A549 (cell line): ENCODE measurements around the gene OGFR. TPM values are rescaled to one million over a fixed set of nuclear protein-coding genes. Genes with fewer than 3 reads are reported as not detected.
A peak's percentile ranks its signal among the peaks of the same experiment; 100 is the strongest.

Experiments used
- ATAC-seq, 2 experiments: fragments of 200-7000 bp in 1 of 2; fragments of >200 bp in 1 of 2; cut with Nextera tagmentation in 1 of 2; cut with Tn5 transposase in 1 of 2; 3 replicates each; pipeline versions ENCODE4 v1.8.0 to v1.9.1; 2018 to 2020; ENCODE audit warnings: mild to moderate bottlenecking in 1 of 2, moderate library complexity in 1 of 2
- CTCF ChIA-PET: fragments of 300-600 bp; sonication (Branson Sonifier 250); formaldehyde crosslinking; extraction: SDS; loops from one replicate; lab custom pipeline; 2021; ENCODE audit warnings: antibody characterized with exemption, inconsistent platforms; lab: Yijun Ruan, JAX
- POLR2A ChIA-PET: fragments of 350-600 bp; formaldehyde crosslinking; extraction: SDS; loops from one replicate; lab custom pipeline; 2021; ENCODE audit warnings: antibody characterized with exemption, inconsistent platforms; lab: Yijun Ruan, JAX
- DNase-seq, 2 experiments: peaks; one replicate each; pipeline versions ENCODE4 v3.0.0 to v3.0.0-alpha.2; 2011 to 2016; ENCODE audit warnings: low read depth in 1 of 2, low spot score in 1 of 2
- FAIRE-seq: peaks from 2 replicates; lab custom pipeline; 2011; peaks lifted over from hg19 to GRCh38; lab: Jason Lieb, UNC
- H3K27ac ChIP-seq, 2 experiments: fragments of >200 bp; sonication (Bioruptor Twin); formaldehyde crosslinking; 3 replicates each; pipeline ENCODE4 v1.5.1; 2016 to 2017
- H3K4me1 ChIP-seq: fragments of >200 bp; sonication (Bioruptor Twin); formaldehyde crosslinking; 3 replicates; pipeline ENCODE4 v1.6.1; 2016
- H3K4me2 ChIP-seq: fragments of >200 bp; sonication (Bioruptor Twin); formaldehyde crosslinking; 3 replicates; pipeline ENCODE4 v1.6.1; 2016
- H3K4me3 ChIP-seq: fragments of >200 bp; sonication (Bioruptor Twin); formaldehyde crosslinking; 3 replicates; pipeline ENCODE4 v1.5.1; 2016
- H3K9me3 ChIP-seq: fragments of >200 bp; sonication (Bioruptor Twin); formaldehyde crosslinking; 3 replicates; pipeline ENCODE4 v1.6.1; 2016
- ATOH8 ChIP-seq: fragments of 250-450 bp; sonication (Bioruptor Pico); IDR thresholded peaks from 2 replicates; pipeline ENCODE4 v1.5.0; 2020; ENCODE audit warnings: low read depth, mild to moderate bottlenecking, moderate library complexity
- BHLHE40 ChIP-seq: IDR thresholded peaks from 2 replicates; pipeline ENCODE4 v1.6.1; 2012; ENCODE audit warnings: low read depth, low read length, inconsistent platforms
- CBX2 ChIP-seq: fragments of 200-600 bp; sonication (generic); IDR thresholded peaks from 2 replicates; pipeline ENCODE4 v1.6.1; 2016; ENCODE audit warnings: low read depth, mild to moderate bottlenecking, borderline replicate concordance
- CBX8 ChIP-seq: fragments of 200-600 bp; sonication (generic); IDR thresholded peaks from 2 replicates; pipeline ENCODE4 v1.6.1; 2016
- CEBPB ChIP-seq, 2 experiments: fragments of >200 bp in 1 of 2; sonication (Bioruptor Twin) in 1 of 2; formaldehyde crosslinking in 1 of 2; IDR thresholded peaks; 2 replicates each; pipeline ENCODE4 v1.6.1; 2012 to 2016
- E2F6 ChIP-seq: IDR thresholded peaks from 2 replicates; pipeline ENCODE4 v1.6.1; 2012; ENCODE audit warnings: low read depth, borderline replicate concordance
- EP300 ChIP-seq, 2 experiments: fragments of >200 bp; sonication (Bioruptor Twin); formaldehyde crosslinking; IDR thresholded peaks; 2 replicates in 1 of 2; 3 replicates in 1 of 2; pipeline ENCODE4 v1.6.1; 2016 to 2017
- ESRRA ChIP-seq: fragments of 150-350 bp; IDR thresholded peaks from 2 replicates; pipeline ENCODE4 v1.6.1; 2014; ENCODE audit warnings: mild to moderate bottlenecking, low read length, borderline replicate concordance
- HDAC2 ChIP-seq: fragments of 200-600 bp; sonication (generic); IDR thresholded peaks from 2 replicates; pipeline ENCODE4 v1.6.1; 2016
- JUN ChIP-seq, 2 experiments: fragments of >200 bp; sonication (Bioruptor Twin); formaldehyde crosslinking; IDR thresholded peaks; 2 replicates in 1 of 2; 3 replicates in 1 of 2; pipeline ENCODE4 v1.6.1; 2016 to 2017
- JUNB ChIP-seq: fragments of >200 bp; sonication (Bioruptor Twin); formaldehyde crosslinking; IDR thresholded peaks from 2 replicates; pipeline ENCODE4 v1.6.1; 2016
- KDM5A ChIP-seq: fragments of 200-600 bp; sonication (generic); IDR thresholded peaks from 2 replicates; pipeline ENCODE4 v1.6.1; 2016; ENCODE audit warnings: antibody characterized with exemption, mild to moderate bottlenecking
- MAZ ChIP-seq: fragments of 150-350 bp; IDR thresholded peaks from 2 replicates; pipeline ENCODE4 v1.6.1; 2014; ENCODE audit warnings: antibody characterized with exemption, low read depth, low read length, borderline replicate concordance
- MYC ChIP-seq: IDR thresholded peaks from 2 replicates; pipeline ENCODE4 v1.6.1; 2012; ENCODE audit warnings: mild to moderate bottlenecking, inconsistent platforms, low read length, improper control_type of control experiment, borderline replicate concordance
- NFE2L2 ChIP-seq: fragments of 150-350 bp; conservative IDR thresholded peaks from 2 replicates; pipeline ENCODE4 v1.6.1; 2014; ENCODE audit warnings: low read length
- PHF8 ChIP-seq: fragments of 200-600 bp; sonication (generic); IDR thresholded peaks from 2 replicates; pipeline ENCODE4 v1.6.1; 2016; ENCODE audit warnings: low read depth, mild to moderate bottlenecking, antibody characterized with exemption, moderate library complexity, borderline replicate concordance
- POLR2A ChIP-seq: IDR thresholded peaks from 2 replicates; pipeline ENCODE4 v1.6.1; 2012; ENCODE audit warnings: mild to moderate bottlenecking, low read length
- POLR2AphosphoS2 ChIP-seq: conservative IDR thresholded peaks from 2 replicates; pipeline ENCODE4 v1.6.1; 2012; ENCODE audit warnings: low read length, improper control_type of control experiment, inconsistent platforms
- RAD21 ChIP-seq, 2 experiments: fragments of >200 bp in 1 of 2; sonication (Bioruptor Twin) in 1 of 2; formaldehyde crosslinking in 1 of 2; IDR thresholded peaks in 1 of 2; conservative IDR thresholded peaks in 1 of 2; 2 replicates in 1 of 2; 3 replicates in 1 of 2; pipeline ENCODE4 v1.6.1; 2012 to 2018; ENCODE audit warnings: inconsistent platforms in 1 of 2
- SMC3 ChIP-seq: fragments of >200 bp; sonication (Bioruptor Twin); formaldehyde crosslinking; IDR thresholded peaks from 3 replicates; pipeline ENCODE4 v1.6.1; 2018; ENCODE audit warnings: inconsistent platforms
- SREBF2 ChIP-seq: fragments of 450-650 bp; IDR thresholded peaks from 2 replicates; pipeline ENCODE4 v1.6.1; 2014; ENCODE audit warnings: mild to moderate bottlenecking, moderate library complexity
- TP53 ChIP-seq: fragments of 250-450 bp; sonication (Bioruptor Pico); IDR thresholded peaks from 2 replicates; pipeline ENCODE4 v1.5.0; 2021; ENCODE audit warnings: mild to moderate bottlenecking, moderate library complexity
- ZNF302 ChIP-seq: fragments of 250-450 bp; sonication (Bioruptor Pico); IDR thresholded peaks from 2 replicates; pipeline ENCODE4 v1.9.0; 2021; ENCODE audit warnings: inconsistent platforms, mild to moderate bottlenecking, moderate library complexity
- WGBS: methylation state at CpG from one replicate; pipeline ENCODE4 v1.1.6; 2017; ENCODE audit errors: missing lambda C conversion rate; 5-methylcytosine and 5-hydroxymethylcytosine counted together
- polyA plus RNA-seq, 4 experiments: library from polyadenylated mRNA; depleted of rRNA in 3 of 4; stranded (reverse); fragments of >200 nt; fragmentation: RNase III in 1 of 4; extraction: RNeasy Plus Mini Kit Qiagen cat#74134 plus additional on column Dnase treatment in 1 of 4; gene quantifications; 2 replicates in 3 of 4; 3 replicates in 1 of 4; pipeline ENCODE4 v1.2.3, GENCODE V29; 2011 to 2017
- TF ChIP-seq, protein P1 (sequence below): IDR thresholded peaks from 2 replicates; pipeline ENCODE4 v1.6.1; 2012
- TF ChIP-seq, protein P2 (sequence below): fragments of 150-350 bp; IDR thresholded peaks from 2 replicates; pipeline ENCODE4 v1.6.1; 2014; ENCODE audit warnings: low read depth, mild to moderate bottlenecking, low read length

Gene OGFR
- polyA plus RNA-seq, 2 of the 4 experiments (the other 2 are of a cell fraction), result 15.9 to 35.6 TPM

GRCh38 chr20:62772990-62773844 lies 31.4 kb upstream of the OGFR start (continued):
- TF ChIP-seq, protein P1, sequence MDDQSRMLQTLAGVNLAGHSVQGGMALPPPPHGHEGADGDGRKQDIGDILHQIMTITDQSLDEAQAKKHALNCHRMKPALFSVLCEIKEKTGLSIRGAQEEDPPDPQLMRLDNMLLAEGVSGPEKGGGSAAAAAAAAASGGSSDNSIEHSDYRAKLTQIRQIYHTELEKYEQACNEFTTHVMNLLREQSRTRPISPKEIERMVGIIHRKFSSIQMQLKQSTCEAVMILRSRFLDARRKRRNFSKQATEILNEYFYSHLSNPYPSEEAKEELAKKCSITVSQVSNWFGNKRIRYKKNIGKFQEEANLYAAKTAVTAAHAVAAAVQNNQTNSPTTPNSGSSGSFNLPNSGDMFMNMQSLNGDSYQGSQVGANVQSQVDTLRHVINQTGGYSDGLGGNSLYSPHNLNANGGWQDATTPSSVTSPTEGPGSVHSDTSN, result no peak

DNA sequence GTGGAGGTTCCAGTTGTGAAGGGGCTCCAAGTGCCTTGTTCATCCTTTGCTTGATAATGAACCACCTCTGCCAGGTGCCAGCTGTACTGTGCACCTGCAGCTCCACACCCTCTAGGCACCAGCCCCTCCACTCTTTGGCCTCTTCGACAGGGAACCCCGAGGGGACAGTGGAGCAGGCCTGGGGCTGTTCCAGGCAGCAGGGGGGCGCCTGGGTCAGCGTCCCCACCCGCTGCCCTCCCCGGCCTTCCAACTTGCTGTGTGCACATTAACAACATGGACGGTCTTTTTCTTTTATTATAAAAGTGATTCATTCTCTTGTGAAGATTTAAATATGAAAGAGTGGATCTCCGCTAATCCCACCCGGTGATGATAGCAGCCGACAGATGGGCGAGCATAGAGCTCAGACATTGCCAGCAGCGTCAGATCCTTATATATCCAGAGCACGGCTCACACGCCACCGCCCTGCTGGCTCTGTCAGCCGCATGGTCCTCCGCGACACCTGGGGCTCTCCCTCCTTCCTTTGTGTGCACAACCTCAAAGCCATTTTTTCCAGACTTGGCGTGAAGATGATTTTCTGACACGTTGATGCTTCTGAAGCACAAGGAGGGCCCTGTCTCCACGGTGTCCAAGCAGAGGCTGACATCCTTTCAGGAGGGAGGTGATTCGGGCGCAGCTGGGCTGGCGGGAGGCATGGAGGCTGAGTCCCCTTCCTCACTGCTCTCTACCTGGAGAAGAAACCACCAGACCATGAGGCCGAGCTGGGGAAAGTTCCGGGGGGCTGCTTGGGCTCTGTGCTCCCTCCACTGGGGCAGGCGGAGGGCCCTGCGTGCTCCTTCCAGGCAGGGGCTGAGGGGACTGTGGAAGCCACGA lies 30.6 kb upstream of the OGFR start:
- Histone ChIP-seq H3K27ac (no peak overlapping the region), H3K4me1 (no peaks in the 10 kb centered on the region), H3K9me3 (no peaks in the 10 kb centered on the region), H3K4me2 (no peak overlapping the region), H3K4me3 (no peak overlapping the region)
- TF ChIP-seq, protein P2, sequence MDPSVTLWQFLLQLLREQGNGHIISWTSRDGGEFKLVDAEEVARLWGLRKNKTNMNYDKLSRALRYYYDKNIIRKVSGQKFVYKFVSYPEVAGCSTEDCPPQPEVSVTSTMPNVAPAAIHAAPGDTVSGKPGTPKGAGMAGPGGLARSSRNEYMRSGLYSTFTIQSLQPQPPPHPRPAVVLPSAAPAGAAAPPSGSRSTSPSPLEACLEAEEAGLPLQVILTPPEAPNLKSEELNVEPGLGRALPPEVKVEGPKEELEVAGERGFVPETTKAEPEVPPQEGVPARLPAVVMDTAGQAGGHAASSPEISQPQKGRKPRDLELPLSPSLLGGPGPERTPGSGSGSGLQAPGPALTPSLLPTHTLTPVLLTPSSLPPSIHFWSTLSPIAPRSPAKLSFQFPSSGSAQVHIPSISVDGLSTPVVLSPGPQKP, result no peak
- ChIA-PET POLR2A (interaction anchor here (0.9 kb wide), 1 partner anchor 20 kb away, joined by 3 read pairs; no protein-coding TSS in a partner anchor), CTCF (interaction anchor here (0.8 to 3.3 kb wide), 6 partner anchors 9 to 235 kb away, joined by 3 to 20 read pairs (median 3); no protein-coding TSS in a partner anchor)
- ATAC-seq (no peak), DNase-seq (no peak), FAIRE-seq (no peak)
- WGBS, result 69% methylated on average over 28 of the region's 29 CpGs

- no peaks in the 10 kb centered on the region for H3K9me3 ChIP-seq
- no peak for TF ChIP-seq NFE2L2
- TF ChIP-seq HDAC2, result no peak
- no peak for TF ChIP-seq E2F6
- no peak for TF ChIP-seq MAZ
- TF ChIP-seq KDM5A, result no peak
- no peak for TF ChIP-seq JUNB
- DNase-seq, result no peak
- ChIA-PET POLR2A (no interaction called here), CTCF (interaction anchor here (0.6 to 3.3 kb wide), 4 partner anchors 10 to 33 kb away, joined by 3 to 20 read pairs (median 4); no protein-coding TSS in a partner anchor)
- ATAC-seq, result peak in 1 of 2 experiments; percentile 12; a peak in 1 of 6 replicates
- no peaks in the 10 kb centered on the region for H3K4me1 ChIP-seq
- no peak overlapping the region for H3K4me2 ChIP-seq
- no peak overlapping the region for H3K27ac ChIP-seq
- H3K4me3 ChIP-seq, result no peak overlapping the region
- 35% methylated on average over 7 of the region's 8 CpGs for WGBS
- no peak for FAIRE-seq
Measured at GRCh38 chr20:62774762-62775161, 29.9 kb upstream of the OGFR start.

DNA sequence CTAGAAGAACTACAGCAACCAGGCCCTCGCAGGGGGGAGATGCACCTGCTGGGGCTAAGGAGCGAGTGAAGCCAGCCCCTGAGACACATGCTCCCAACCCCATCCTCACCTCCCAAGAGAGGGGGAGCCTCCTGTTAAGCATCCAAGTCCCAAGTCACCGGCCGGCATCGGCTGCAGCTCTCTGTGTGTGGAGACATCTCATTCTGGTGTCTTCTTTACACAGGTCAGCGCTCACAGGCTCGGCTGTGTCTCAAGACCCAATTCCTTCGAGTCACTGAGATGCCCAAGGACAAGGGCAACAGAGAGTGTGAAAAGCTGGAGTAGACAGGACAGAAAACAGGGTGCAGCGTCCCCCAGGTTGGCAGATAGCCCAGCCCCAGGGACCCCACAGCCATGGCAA lies 29.4 kb upstream of the OGFR start:
- POLR2A ChIA-PET, result no interaction called here
- no peaks in the 10 kb centered on the region for H3K4me1 ChIP-seq
- DNase-seq (no peak), FAIRE-seq (no peak), ATAC-seq (no peak)
- 71% methylated on average over 9 of the region's 9 CpGs for WGBS
- H3K9me3 ChIP-seq, result no peaks in the 10 kb centered on the region
- no peak for TF ChIP-seq SMC3
- TF ChIP-seq CBX2, result no peak
- no peak for TF ChIP-seq ESRRA
- no peak for TF ChIP-seq HDAC2
- no peak for TF ChIP-seq JUN (IDR thresholded peaks at IDR 0.05)
- TF ChIP-seq CEBPB (IDR thresholded peaks at IDR 0.05), result no peak
- no peak for TF ChIP-seq ATOH8 (CRISPR knock-in tag)
- no peak for TF ChIP-seq PHF8
- TF ChIP-seq MYC, result no peak
- no peak for TF ChIP-seq ZNF302 (CRISPR knock-in tag)
- no peak for TF ChIP-seq TP53 (CRISPR knock-in tag)
- TF ChIP-seq POLR2AphosphoS2, result no peak
- TF ChIP-seq E2F6, result no peak
- TF ChIP-seq RAD21 (conservative IDR thresholded peaks at IDR 0.05 in 1 of 2, IDR thresholded peaks at IDR 0.05 in 1 of 2), result no peak
- TF ChIP-seq CBX8, result no peak
- TF ChIP-seq EP300 (IDR thresholded peaks at IDR 0.05), result no peak
- no peak for TF ChIP-seq POLR2A
- TF ChIP-seq SREBF2, result no peak
- TF ChIP-seq BHLHE40, result no peak
- H3K4me3 ChIP-seq, result no peak overlapping the region
- H3K4me2 ChIP-seq, result no peak overlapping the region
- CTCF ChIA-PET, result interaction anchor here (0.6 to 3.3 kb wide), 4 partner anchors 16 to 106 kb away, joined by 3 to 20 read pairs (median 4); no protein-coding TSS in a partner anchor
- H3K27ac ChIP-seq, result no peak overlapping the region
